HG03432 (cell line): ENCODE results near the gene ADRA2B.

ENCODE experiments used
- ATAC-seq: cut with Tn5 transposase; IDR thresholded peaks from one replicate; pipeline ENCODE4 v1.9.1; 2021; ENCODE audit warnings: mild to moderate bottlenecking, moderate library complexity; ENCODE audit not compliant: unreplicated experiment

ADRA2B gene

GRCh38 chr2:96106991-96107707 is 9.2 kb downstream of the ADRA2B start:
- no peak for ATAC-seq

GRCh38 chr2:96105994-96106715 is 10.2 kb downstream of the ADRA2B start:
- ATAC-seq = no peak

GRCh38 chr2:96105152-96105915 is 11.0 kb downstream of the ADRA2B start:
- no peak for ATAC-seq

GRCh38 chr2:96104487-96104861 is 11.9 kb downstream of the ADRA2B start:
- no peak for ATAC-seq

GRCh38 chr2:96103761-96104486 is 12.4 kb downstream of the ADRA2B start:
- no peak for ATAC-seq

- ATAC-seq = no peak
Measured at GRCh38 chr2:96103187-96103601, 13.2 kb downstream of the ADRA2B start.

- ATAC-seq = no peak
Measured at GRCh38 chr2:96102596-96103186, 13.7 kb downstream of the ADRA2B start.

GRCh38 chr2:96100893-96101304 is 15.5 kb downstream of the ADRA2B start:
- ATAC-seq = no peak

- ATAC-seq = no peak
Measured at GRCh38 chr2:96099861-96100798, 16.2 kb downstream of the ADRA2B start.

- ATAC-seq = no peak
Measured at GRCh38 chr2:96098900-96099590, 17.3 kb downstream of the ADRA2B start.

- ATAC-seq = no peak
Measured at GRCh38 chr2:96097951-96098823, 18.2 kb downstream of the ADRA2B start.

GRCh38 chr2:96097441-96097840 is 18.9 kb downstream of the ADRA2B start:
- no peak for ATAC-seq

- ATAC-seq = no peak
Measured at GRCh38 chr2:96095116-96095636, 21.2 kb downstream of the ADRA2B start.

- ATAC-seq = no peak
Measured at GRCh38 chr2:96093528-96093927, 22.8 kb downstream of the ADRA2B start.

GRCh38 chr2:96092951-96093350 is 23.4 kb downstream of the ADRA2B start:
- no peak for ATAC-seq

- ATAC-seq = no peak
Measured at GRCh38 chr2:96092573-96092877, 23.8 kb downstream of the ADRA2B start.

GRCh38 chr2:96091711-96092572 is 24.4 kb downstream of the ADRA2B start:
- no peak for ATAC-seq
